Epidermal melanocyte (primary cell): Measurements from ENCODE around the gene CAMTA2.
A peak's percentile ranks its signal among the peaks of the same experiment; 100 is the strongest.

Experiments
- DNase-seq: peaks from one replicate; pipeline ENCODE4 v3.0.0; 2011; ENCODE audit warnings: low spot score; ENCODE audit not compliant: insufficient read length

Gene CAMTA2

DNA sequence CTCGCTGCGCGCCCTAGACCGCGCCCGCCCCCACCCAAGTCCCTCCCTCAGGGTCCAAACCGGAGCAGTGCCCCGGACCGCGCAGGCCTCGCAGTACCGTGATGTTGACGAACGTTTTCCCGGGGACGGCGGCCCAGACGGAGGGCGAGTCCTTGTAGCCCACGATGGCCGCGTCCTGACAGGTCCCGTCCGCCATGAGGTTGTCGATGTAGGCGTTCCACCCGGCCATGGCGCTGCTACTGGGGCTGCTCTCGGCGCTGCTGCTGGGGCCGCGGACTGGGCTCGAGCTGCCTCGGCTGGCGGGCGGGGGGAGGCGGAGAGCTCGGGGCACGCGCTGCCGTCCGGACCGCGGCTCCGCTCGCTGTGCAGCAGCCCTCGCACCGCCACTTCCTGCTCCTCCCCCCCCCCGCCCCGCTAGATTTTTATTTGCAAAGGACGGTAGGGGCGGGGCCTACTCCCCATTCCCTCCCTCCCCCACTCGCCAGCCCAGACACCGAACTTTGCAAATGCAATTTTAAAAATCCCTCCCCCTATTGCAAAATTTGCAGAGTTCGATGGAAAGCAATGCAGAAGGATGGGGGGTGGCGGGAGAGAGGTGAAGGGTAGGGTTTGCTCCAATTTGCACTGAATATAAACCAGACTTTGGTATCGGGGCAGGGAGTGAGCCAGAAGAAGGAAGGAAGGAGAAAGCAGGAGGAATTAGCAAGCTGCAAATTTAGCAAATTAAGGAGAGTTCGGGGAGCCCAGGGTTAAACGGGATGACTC is 39.1 kb downstream of the CAMTA2 start, which contains the start of gene PFN1:
Gene PFN1 (minus strand): TSS at position 365 of the 765 bp plus-strand sequence. CDS start 136 bp downstream, at position 229.
- peak; percentile 93 for DNase-seq

DNA sequence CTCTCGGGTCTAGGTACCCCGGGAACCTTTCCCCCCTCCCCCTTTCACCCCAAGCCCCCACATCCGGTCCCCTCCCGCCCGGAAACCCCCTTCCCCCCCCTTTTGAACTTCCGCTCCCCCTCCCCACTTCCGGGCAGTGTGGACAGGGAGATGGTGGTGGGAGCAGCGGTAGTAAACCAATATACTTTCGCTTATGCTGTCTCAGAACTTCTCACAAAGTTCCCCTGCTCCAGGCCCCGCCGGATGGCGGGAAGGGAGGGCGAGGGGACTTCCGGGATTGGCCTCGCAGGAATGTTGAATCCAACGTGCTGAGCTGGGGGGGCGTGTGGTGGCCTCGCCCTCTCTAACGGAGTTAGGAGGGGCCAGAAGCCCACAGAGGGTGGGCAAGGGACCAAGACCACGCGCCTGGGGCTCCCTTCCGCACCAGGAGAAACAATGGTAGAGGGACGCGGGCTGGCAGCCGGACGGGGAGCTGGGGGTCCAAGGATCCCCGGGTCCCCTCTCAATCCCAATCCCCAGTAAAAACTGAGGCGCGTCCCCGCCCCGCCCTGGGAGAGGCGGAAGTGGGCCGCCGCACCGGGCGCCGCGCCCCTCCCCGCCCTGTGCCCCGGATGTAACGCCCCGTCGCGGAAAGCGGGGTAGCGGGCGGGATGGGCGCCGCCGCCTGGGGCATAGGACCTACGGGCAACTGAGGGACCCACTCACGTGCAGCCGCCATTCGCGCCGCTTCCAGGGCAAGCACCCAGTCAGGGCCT is 39.9 kb downstream of the CAMTA2 start:
- DNase-seq, result peak; percentile 21

DNA sequence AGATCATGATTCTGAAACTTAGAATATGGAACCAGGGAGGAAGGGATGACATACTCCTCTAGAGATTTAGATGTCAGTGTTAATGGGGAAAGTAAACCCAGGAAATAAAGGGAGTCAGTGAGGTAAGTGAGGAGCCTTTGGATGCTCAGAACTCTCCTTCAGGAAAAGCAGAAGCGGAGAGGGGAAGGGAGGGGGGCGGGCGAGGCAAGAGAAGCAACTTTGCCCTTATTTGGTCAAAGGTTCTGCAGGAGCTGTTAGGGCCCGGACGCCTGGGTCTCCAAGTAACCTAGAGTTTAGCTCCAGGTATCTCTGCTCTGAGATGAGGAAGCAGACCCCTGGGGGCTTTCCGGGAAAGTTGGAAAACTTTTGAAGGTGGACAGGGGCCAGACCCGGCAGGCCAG is 40.5 kb downstream of the CAMTA2 start:
- peak; percentile 12 for DNase-seq

DNA sequence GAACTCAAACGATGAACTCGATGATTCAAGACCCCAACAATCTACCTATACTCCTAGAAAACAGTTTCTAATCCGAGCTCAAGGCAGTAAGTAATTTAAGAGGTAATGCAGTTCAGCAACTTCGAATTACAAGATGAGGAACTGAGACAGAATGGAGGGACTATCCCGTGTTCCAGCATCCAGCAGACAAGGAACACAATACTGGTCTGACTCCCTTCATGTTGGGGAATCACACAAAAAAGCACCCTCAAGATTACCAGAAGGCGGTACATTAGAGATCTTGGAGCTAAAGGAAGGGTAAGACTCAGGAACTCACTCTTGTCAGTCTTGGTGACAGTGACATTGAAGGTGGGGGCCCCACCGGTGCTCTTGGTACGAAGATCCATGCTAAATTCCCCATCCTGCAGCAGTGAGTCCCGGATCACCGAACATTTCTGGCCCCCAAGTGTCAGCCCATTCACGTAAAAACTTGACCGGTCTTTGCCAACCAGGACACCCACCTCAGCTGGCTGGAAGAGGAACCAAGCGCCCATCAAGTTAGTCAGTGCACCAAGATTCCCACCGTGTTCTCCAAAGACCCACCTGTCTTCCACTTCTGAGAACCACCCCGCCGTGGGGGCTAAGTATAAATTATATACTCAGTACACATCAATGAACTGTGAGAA is 41.0 kb downstream of the CAMTA2 start:
- DNase-seq, result peak; percentile 4

DNA sequence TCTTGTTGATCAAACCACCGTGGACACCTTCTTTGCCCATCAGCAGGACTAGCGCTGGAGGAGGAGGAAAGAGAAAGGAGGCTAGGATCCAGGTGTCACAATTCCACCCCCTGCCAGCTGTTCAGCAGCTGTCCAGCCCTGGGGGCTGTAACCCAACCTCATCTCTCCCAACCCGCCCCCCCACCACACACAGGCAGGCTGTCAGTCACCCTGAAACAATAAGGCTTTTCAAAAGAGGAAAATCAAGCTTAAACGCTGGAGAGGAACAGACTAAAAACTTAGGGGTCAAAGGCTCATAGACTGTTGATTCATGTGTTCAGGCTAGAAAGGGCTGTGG is 41.6 kb downstream of the CAMTA2 start:
- peak; percentile 22 for DNase-seq

DNA sequence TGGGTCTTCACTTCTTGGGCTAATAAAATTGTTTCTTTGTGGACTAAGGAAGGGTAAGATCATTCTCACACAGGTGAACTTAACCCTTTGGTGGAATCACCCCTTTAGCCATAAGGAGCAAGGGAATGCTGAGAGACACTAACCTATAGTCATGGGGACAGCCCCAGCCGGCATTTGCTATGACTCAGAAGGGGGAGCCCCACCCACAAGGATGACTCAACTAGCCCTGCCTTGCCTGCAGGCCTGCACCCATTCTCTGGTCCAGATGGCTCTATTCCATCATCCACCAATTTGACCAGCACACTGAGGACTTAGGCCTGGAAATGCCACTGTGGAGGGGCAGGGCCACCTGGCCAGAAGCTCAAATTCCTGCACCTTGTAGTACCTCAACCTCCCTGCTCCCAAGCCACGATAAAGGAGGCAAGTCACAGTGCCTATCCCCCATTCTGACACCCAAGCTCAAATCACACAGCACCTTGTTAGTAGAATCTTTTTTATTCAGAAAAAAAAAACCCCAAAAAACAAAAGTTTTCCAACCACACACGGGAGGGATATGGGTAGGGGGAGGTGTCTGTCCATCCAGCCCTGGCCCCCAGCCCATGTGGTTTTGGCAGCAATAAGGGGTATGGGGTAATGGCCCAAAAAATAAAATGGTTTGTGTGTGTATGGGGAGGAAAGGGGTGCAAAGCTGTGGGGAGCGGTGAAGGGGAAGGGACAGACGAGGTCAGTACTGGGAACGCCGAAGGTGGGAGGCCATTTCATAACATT is 42.1 kb downstream of the CAMTA2 start:
- DNase-seq, result peak; percentile 34

DNA sequence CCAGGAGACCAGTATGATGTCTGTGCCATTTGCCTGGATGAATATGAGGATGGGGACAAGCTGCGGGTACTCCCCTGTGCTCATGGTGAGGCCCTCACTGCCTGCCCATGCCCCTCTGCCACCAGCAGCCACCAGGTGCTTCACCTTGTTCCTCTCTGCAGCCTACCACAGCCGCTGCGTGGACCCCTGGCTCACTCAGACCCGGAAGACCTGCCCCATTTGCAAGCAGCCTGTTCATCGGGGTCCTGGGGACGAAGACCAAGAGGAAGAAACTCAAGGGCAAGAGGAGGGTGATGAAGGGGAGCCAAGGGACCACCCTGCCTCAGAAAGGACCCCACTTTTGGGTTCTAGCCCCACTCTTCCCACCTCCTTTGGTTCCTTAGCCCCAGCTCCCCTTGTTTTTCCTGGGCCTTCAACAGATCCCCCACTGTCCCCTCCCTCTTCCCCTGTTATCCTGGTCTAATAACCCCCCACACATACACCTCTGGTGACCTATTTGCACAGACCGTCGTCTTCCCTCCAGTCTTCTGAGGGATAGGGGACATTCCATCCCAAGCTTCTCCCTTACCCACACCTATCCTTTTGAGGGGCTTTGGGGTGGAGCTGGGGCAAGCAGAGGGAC is 42.8 kb downstream of the CAMTA2 start:
- peak; percentile 5 for DNase-seq

DNA sequence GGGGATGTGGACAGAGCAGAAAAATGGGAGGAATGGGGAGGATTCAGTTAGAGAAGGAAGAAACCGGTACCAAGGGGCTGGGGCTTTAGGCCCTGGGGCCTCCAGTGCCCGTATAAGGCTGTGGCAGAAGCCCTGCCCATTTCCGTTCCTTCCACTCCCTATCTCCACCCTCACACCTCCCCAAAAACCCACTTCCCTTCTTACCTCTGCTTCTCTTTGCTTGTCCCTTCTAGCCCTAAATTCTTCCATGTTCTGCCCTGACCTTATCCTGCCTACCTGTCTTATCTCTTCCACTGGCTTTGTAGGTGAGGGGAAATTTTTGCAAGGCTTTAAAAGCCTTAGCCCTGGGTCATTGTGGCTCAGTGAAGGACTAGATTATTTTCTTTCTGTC is 43.3 kb downstream of the CAMTA2 start:
- DNase-seq, result peak; percentile 10

DNA sequence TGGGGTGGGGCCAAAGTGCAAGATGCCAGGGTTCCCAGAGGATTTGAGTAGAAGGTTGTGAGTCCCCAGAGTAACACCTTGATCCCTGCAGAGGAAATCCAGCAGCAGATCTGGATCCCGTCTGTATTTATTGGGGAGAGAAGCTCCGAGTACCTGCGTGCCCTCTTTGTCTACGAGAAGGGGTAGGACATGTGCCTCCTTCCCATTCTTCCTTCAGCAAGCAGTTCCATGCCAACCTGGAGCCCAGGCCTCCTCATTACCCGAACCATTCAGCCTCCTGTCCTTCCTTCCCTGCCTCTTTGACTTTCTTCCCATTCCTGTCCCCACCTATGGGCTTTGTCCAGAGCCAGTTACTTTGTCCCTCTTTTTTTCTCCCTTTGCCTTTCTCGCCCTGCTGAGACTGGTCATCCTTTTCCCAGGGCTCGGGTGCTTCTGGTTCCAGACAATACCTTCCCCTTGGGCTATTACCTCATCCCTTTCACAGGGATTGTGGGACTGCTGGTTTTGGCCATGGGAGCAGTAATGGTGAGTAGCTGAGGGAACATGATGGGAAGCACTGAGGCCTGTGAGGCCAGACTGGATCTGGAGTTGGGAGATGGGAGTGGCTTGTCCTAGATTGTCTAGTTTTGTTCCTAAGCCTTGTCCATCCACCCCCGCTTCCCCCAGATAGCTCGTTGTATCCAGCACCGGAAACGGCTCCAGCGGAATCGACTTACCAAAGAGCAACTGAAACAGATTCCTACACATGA is 44.5 kb downstream of the CAMTA2 start:
- no peak for DNase-seq

DNA sequence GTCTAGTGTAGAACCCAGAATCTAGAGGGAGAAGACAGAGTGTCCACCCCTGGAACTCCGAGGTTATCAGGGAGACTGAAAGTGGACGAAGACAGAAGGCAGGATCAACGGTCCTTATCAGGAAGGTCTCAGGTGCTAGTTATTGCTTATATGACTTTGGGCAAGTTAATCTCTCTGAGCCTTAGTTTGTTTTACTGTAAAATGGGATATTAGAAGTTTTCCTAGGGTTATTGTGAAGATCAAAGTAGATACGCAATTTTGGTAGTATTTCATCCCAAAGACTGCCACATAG is 46.2 kb downstream of the CAMTA2 start:
- DNase-seq, result no peak

DNA sequence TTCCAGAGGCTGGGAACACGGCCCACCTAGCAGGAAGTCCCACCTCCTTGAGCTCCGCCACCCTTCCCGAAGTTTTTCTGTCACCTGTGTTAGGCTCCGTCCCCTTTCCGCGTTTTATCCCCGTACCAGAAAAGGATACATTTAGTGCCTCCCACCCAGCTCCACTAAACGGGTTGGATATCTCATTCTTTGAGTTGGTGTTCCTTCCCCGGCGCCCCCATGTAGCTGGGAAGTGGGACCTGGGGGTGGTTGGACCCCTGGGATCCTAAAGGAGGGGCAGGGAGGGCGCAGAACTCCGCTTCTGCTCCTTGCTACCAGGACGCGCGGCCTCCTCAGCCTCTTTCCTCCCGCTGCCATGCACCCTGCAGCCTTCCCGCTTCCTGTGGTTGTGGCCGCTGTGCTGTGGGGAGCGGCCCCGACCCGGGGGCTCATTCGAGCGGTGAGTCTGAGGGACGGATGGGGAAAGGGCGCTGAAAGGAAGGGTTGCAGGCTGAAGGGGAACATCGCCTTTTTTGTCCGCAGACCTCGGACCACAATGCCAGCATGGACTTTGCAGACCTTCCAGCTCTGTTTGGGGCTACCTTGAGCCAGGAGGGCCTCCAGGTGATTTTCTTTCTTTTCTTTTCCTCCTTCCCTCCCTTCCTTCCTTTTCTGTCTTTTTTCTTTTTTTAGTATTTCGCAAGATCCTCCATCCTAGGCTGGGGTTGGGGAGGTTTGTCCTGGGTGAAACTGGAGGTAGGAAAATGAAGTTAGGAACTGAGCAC is 46.7 kb downstream of the CAMTA2 start:
- DNase-seq, result peak; percentile 91

DNA sequence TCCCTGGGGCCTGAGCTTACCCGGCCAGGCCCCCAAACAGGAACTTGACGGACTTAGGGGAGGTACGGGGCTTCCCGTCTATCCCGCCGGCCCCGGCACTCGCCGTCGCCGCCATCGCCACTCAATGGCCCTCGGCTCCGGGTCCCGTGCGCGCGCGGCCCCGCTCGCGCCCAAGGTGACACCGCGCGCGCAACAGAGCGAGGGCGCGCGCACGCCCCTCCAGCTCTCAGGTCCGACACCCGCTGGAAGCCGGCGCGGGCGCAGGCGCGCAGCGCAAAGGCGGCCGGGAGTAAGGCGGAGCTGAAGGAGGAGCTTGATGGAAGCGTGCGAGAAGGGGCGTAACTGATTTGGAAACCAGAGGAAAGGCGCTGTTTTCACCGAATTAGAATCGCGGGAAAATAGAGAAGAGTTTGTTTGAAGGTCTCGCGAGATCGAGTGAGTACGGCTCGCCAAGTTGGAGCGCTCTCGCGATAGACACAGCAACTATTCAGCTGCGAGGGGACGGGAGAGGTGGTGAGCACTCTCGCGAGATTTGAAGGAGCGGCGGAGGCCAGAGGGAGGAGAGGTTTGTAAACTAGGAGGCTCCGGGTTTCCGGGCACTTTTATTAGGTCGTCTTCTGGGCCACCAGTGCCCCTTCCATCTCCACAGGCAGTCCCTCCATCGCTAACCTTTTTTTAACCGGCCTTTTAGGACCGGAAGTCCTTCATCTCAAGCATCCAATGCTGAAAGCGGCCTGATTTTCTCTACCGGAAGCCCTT is 47.5 kb downstream of the CAMTA2 start, which contains the start of the genes RNF167 and SLC25A11:
Gene RNF167 (plus strand): TSS at position 473 of the 759 bp plus-strand sequence. CDS start 642 bp downstream, outside the sequence.
Gene SLC25A11 (minus strand): TSS at position 251 of the 759 bp plus-strand sequence. CDS start 136 bp downstream, at position 115.
- peak; percentile 99 for DNase-seq

DNA sequence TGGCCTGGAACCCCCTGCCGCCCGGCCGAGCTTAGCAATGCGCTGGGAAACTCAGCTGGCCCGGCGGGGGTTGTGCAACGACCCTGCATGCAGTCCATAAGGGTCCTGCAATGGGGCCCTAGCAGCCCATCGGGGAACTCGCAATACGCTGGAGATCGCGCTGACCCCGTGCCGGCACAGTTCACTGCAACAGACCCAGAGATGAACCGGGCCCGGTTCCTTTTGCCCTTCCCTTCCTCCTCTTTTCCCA is 48.0 kb downstream of the CAMTA2 start:
- DNase-seq, result no peak

DNA sequence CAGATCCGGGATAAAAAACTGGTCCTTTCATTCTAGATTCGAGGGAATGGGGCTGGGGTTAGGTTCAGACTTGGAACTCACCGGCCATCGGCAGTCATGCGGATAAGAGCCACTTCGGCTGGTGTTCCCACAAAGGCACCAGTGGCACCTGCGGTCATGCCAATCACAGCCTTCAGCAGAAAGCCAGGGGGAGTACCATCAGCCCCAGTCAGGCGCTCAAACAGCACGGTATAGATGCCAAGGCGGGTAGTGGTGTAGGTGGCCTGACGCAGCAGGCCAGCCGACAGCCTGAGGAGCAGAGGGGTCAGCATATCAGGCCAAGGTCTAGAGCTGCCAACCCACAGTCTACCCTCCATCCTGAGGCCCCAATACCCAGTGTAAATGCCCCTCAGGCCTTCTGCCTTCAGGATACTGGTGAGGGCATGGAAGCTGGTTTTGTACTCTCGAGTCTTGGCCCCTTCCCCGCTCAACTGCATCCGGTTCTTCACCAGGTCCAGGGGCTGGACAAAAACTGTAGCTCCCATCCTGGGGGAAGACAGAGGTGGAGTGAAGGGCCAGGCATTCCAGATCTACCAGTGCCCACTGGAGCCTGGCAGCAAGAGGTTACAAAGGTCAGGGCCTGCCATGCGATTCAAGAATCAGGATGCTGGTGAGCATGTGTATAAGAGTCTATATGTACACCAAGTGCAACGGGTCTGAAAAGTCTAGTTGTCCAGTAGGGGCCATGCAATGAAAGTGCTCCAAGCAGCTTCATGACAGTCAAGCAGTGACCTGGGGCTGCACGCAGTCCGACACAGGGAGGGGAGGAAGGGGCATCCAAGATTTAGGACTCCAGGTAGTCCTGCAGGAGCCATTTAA is 48.6 kb downstream of the CAMTA2 start:
- DNase-seq, result peak; percentile 15

DNA sequence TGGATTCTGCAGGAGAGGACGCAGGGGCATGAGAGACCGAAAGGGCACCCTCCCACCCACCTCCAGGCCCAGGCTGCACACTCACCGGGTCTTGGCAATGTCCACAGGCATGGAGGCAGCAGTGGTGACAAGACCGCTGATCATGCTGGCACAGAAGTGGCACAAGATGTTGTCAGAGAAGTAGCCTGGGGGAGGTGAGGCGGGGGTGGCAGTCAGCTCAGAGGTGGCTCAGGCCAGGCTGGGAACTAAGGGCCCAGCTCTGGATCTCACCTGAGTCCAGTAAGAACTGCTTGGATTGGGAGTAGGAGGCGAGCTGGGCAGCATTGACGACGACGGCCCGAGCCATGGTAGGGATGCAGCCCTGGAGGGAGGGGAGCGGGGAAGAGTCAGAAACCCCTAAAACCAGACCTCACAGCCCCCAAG is 49.4 kb downstream of the CAMTA2 start:
- DNase-seq, result peak; percentile 15

DNA sequence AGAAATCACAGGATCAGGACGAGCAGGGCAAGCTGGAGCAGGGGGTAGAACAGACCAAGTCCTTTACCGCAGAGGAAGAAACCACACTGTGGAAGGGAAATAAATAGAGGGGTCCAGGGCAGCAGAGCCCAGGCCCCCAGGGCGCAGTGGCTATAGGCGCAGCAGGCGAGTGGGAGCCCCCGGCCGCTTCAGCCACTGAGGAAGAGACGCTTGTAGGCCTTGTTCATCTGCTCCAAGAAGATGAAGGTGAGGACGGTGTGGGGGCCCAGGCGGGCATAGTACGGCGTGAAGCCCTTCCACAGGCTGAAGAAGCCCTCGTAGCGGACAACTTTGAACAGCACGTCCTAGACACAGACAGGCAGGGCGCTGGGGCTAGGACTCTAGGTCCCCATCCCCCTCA is 49.9 kb downstream of the CAMTA2 start:
- DNase-seq, result no peak

DNA sequence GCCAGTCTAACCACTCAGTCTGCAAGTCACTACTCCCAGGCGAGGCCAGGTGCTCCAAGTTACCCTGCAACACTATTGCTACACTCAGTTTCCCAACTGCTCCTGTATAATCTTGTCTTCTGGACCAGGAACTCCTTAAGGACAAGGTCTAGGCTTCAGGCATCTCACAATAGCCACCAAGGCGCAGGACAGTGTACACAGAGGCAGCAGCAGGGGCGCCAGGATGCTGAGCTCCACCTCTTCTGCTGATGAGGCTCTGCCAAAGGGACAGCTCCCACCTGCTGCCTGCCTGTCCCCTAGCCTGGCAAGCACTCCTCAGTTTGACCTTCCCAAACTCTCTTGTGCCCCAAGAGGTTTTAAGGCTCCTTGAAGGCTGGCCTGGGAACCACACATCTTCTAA is 51.0 kb downstream of the CAMTA2 start:
- peak; percentile 12 for DNase-seq

DNA sequence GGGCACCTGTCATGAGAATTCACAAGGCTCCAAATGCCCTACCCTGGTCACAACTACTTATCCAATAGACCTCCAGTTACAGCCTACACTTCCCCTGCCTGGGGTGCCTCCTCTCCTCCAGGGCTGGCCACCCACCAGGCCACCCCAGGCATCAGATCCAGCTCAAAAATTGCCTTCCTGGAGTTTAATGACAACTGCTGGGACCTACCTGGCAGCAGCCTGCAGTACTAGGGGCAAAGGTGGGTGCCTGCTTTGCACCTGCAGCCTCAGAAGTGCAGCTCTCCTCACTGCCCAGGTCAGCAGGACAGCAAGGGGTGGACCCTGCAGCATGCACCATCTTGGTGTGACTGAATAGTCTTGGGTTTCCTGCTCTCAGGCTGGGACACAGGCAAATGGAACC is 51.8 kb downstream of the CAMTA2 start:
- peak; percentile 3 for DNase-seq
